Measurements from ENCODE around the gene SDC4. TPM values are rescaled to one million over a fixed set of nuclear protein-coding genes. Genes with fewer than 3 reads are reported as not detected.

The SDC4 gene
- total and polyA plus RNA-seq, 9 donors, result 5.4 to 14.1 (median 7.9) TPM

GRCh38 chr20:45339084-45339483 lies 9.1 kb downstream of the SDC4 start:
- Histone ChIP-seq H3K27me3 (ENCODE audit: control insufficient read depth, insufficient read depth, low read length) (no peaks in the 10 kb centered on the region), H3K9me3 (replicated peaks; ENCODE audit: control insufficient read depth, low read depth, low read length) (no peaks in the 10 kb centered on the region), H3K4me1 (ENCODE audit: control insufficient read depth, insufficient read depth, low read length) (peaks cover 15% of the 10 kb centered on the region), H3K4me3 (ENCODE audit: low read length) (no peak overlapping the region), H3K27ac (ENCODE audit: low read length) (no peak overlapping the region), H3K36me3 (ENCODE audit: control insufficient read depth, insufficient read depth, low read length) (no peaks in the 10 kb centered on the region)
- no peak for DNase-seq
- 71% methylated on average over 3 of the region's 6 CpGs for WGBS (ENCODE audit: insufficient coverage)

GRCh38 chr20:45338121-45339030 lies 9.8 kb downstream of the SDC4 start:
- peaks cover 15% of the 10 kb centered on the region for H3K4me1 ChIP-seq (ENCODE audit: control insufficient read depth, insufficient read depth, low read length)

GRCh38 chr20:45337367-45338120 lies 10.7 kb downstream of the SDC4 start:
- peaks cover 15% of the 10 kb centered on the region for H3K4me1 ChIP-seq (ENCODE audit: control insufficient read depth, insufficient read depth, low read length)
- H3K27me3 ChIP-seq (ENCODE audit: control insufficient read depth, insufficient read depth, low read length), result no peaks in the 10 kb centered on the region
- peak overlapping the region; percentile 29 for H3K27ac ChIP-seq (ENCODE audit: low read length)
- peak; percentile 30 for DNase-seq
- H3K9me3 ChIP-seq (replicated peaks; ENCODE audit: control insufficient read depth, low read depth, low read length), result no peaks in the 10 kb centered on the region
- H3K36me3 ChIP-seq (ENCODE audit: control insufficient read depth, insufficient read depth, low read length), result no peaks in the 10 kb centered on the region
- H3K4me3 ChIP-seq (ENCODE audit: low read length), result no peak overlapping the region
- 53% methylated on average over 12 of the region's 15 CpGs for WGBS (ENCODE audit: insufficient coverage)

More at GRCh38 chr20:45338121-45339030, 9.8 kb downstream of the SDC4 start:
- Histone ChIP-seq H3K4me3 (ENCODE audit: low read length) (no peak overlapping the region), H3K27ac (ENCODE audit: low read length) (peak overlapping the region; percentile 29), H3K36me3 (ENCODE audit: control insufficient read depth, insufficient read depth, low read length) (no peaks in the 10 kb centered on the region), H3K27me3 (ENCODE audit: control insufficient read depth, insufficient read depth, low read length) (no peaks in the 10 kb centered on the region), H3K9me3 (replicated peaks; ENCODE audit: control insufficient read depth, low read depth, low read length) (no peaks in the 10 kb centered on the region)
- no peak for DNase-seq
- WGBS (ENCODE audit: insufficient coverage), result 79% methylated on average over 3 of the region's 11 CpGs

GRCh38 chr20:45336530-45337366 lies 11.5 kb downstream of the SDC4 start:
- DNase-seq, result no peak
- no peak overlapping the region for H3K4me3 ChIP-seq (ENCODE audit: low read length)
- no peaks in the 10 kb centered on the region for H3K27me3 ChIP-seq (ENCODE audit: control insufficient read depth, insufficient read depth, low read length)
- H3K36me3 ChIP-seq (ENCODE audit: control insufficient read depth, insufficient read depth, low read length), result no peaks in the 10 kb centered on the region
- H3K9me3 ChIP-seq (replicated peaks; ENCODE audit: control insufficient read depth, low read depth, low read length), result no peaks in the 10 kb centered on the region
- WGBS (ENCODE audit: insufficient coverage), result 73% methylated on average over 10 of the region's 11 CpGs
- no peak overlapping the region for H3K27ac ChIP-seq (ENCODE audit: low read length)
- H3K4me1 ChIP-seq (ENCODE audit: control insufficient read depth, insufficient read depth, low read length), result peaks cover 8% of the 10 kb centered on the region

GRCh38 chr20:45330476-45330875 lies 17.7 kb downstream of the SDC4 start:
- H3K27ac ChIP-seq (ENCODE audit: low read length), result no peak overlapping the region
- no peaks in the 10 kb centered on the region for H3K9me3 ChIP-seq (replicated peaks; ENCODE audit: control insufficient read depth, low read depth, low read length)
- H3K4me1 ChIP-seq (ENCODE audit: control insufficient read depth, insufficient read depth, low read length), result no peaks in the 10 kb centered on the region
- WGBS (ENCODE audit: insufficient coverage), result 76% methylated on average over 3 of the region's 3 CpGs
- no peak overlapping the region for H3K4me3 ChIP-seq (ENCODE audit: low read length)
- DNase-seq, result no peak
- no peaks in the 10 kb centered on the region for H3K27me3 ChIP-seq (ENCODE audit: control insufficient read depth, insufficient read depth, low read length)
- peaks cover 6% of the 10 kb centered on the region for H3K36me3 ChIP-seq (ENCODE audit: control insufficient read depth, insufficient read depth, low read length)

GRCh38 chr20:45329497-45330319 lies 18.5 kb downstream of the SDC4 start:
- WGBS (ENCODE audit: insufficient coverage), result 100% methylated on average over 1 of the region's 7 CpGs
- Histone ChIP-seq H3K4me1 (ENCODE audit: control insufficient read depth, insufficient read depth, low read length) (no peaks in the 10 kb centered on the region), H3K9me3 (replicated peaks; ENCODE audit: control insufficient read depth, low read depth, low read length) (no peaks in the 10 kb centered on the region), H3K27me3 (ENCODE audit: control insufficient read depth, insufficient read depth, low read length) (no peaks in the 10 kb centered on the region), H3K4me3 (ENCODE audit: low read length) (no peak overlapping the region), H3K36me3 (ENCODE audit: control insufficient read depth, insufficient read depth, low read length) (peaks cover 6% of the 10 kb centered on the region), H3K27ac (ENCODE audit: low read length) (no peak overlapping the region)
- DNase-seq, result no peak

- 92% methylated on average over 2 of the region's 4 CpGs for WGBS (ENCODE audit: insufficient coverage)
- H3K9me3 ChIP-seq (replicated peaks; ENCODE audit: control insufficient read depth, low read depth, low read length), result no peaks in the 10 kb centered on the region
- peaks cover 6% of the 10 kb centered on the region for H3K36me3 ChIP-seq (ENCODE audit: control insufficient read depth, insufficient read depth, low read length)
- no peak overlapping the region for H3K4me3 ChIP-seq (ENCODE audit: low read length)
- no peaks in the 10 kb centered on the region for H3K4me1 ChIP-seq (ENCODE audit: control insufficient read depth, insufficient read depth, low read length)
- H3K27me3 ChIP-seq (ENCODE audit: control insufficient read depth, insufficient read depth, low read length), result no peaks in the 10 kb centered on the region
- no peak overlapping the region for H3K27ac ChIP-seq (ENCODE audit: low read length)
- no peak for DNase-seq
Measured at GRCh38 chr20:45328451-45328850, 19.8 kb downstream of the SDC4 start.

- 76% methylated on average over 3 of the region's 6 CpGs for WGBS (ENCODE audit: insufficient coverage)
Measured at GRCh38 chr20:45325371-45325770, 22.9 kb downstream of the SDC4 start.

GRCh38 chr20:45323731-45324130 lies 24.5 kb downstream of the SDC4 start:
- H3K4me3 ChIP-seq (ENCODE audit: low read length), result no peak overlapping the region
- H3K4me1 ChIP-seq (ENCODE audit: control insufficient read depth, insufficient read depth, low read length), result no peaks in the 10 kb centered on the region
- peaks cover 2% of the 10 kb centered on the region for H3K27me3 ChIP-seq (ENCODE audit: control insufficient read depth, insufficient read depth, low read length)
- no peak for DNase-seq
- H3K27ac ChIP-seq (ENCODE audit: low read length), result no peak overlapping the region
- no peaks in the 10 kb centered on the region for H3K9me3 ChIP-seq (replicated peaks; ENCODE audit: control insufficient read depth, low read depth, low read length)
- no peaks in the 10 kb centered on the region for H3K36me3 ChIP-seq (ENCODE audit: control insufficient read depth, insufficient read depth, low read length)

More at GRCh38 chr20:45325371-45325770, 22.9 kb downstream of the SDC4 start:
- H3K36me3 ChIP-seq (ENCODE audit: control insufficient read depth, insufficient read depth, low read length), result peaks cover 4% of the 10 kb centered on the region
- H3K4me1 ChIP-seq (ENCODE audit: control insufficient read depth, insufficient read depth, low read length), result no peaks in the 10 kb centered on the region
- H3K27ac ChIP-seq (ENCODE audit: low read length), result no peak overlapping the region
- no peak for DNase-seq
- no peaks in the 10 kb centered on the region for H3K27me3 ChIP-seq (ENCODE audit: control insufficient read depth, insufficient read depth, low read length)
- H3K4me3 ChIP-seq (ENCODE audit: low read length), result no peak overlapping the region
- no peaks in the 10 kb centered on the region for H3K9me3 ChIP-seq (replicated peaks; ENCODE audit: control insufficient read depth, low read depth, low read length)

Measured in muscle of leg (tissue), 11 donors.